Endodermal cell (in vitro differentiated cells): ENCODE results near the gene UBTFL1. TPM values are rescaled to one million over a fixed set of nuclear protein-coding genes. Genes with fewer than 3 reads are reported as not detected.

Experiments used
- DNase-seq: peaks from one replicate; pipeline ENCODE4 v3.0.0-alpha.2; 2017
- H3K27ac ChIP-seq: 2 replicates; pipeline ENCODE4 v1.5.1; 2013; ENCODE audit warnings: mild to moderate bottlenecking, low read depth, low read length, moderate library complexity
- H3K27me3 ChIP-seq: 2 replicates; pipeline ENCODE4 v1.6.1; 2013; ENCODE audit warnings: mild to moderate bottlenecking, low read length, moderate library complexity; ENCODE audit not compliant: insufficient read depth, control insufficient read depth, poor library complexity, severe bottlenecking
- H3K36me3 ChIP-seq: 2 replicates; pipeline ENCODE4 v1.7.0; 2013; ENCODE audit warnings: mild to moderate bottlenecking, low read length, moderate library complexity; ENCODE audit not compliant: control insufficient read depth, insufficient read depth
- H3K4me1 ChIP-seq: one replicate; pipeline ENCODE4 v1.7.0; 2013; ENCODE audit warnings: low read length; ENCODE audit not compliant: control insufficient read depth, insufficient read depth
- H3K4me3 ChIP-seq: 2 replicates; pipeline ENCODE4 v1.5.1; 2013; ENCODE audit warnings: mild to moderate bottlenecking, low read length, moderate library complexity
- H3K9ac ChIP-seq: 2 replicates; pipeline ENCODE4 v1.6.1; 2013; ENCODE audit warnings: mild to moderate bottlenecking, low read length, moderate library complexity; ENCODE audit not compliant: poor library complexity, severe bottlenecking; ENCODE audit errors: extremely low read depth
- H3K9me3 ChIP-seq: 2 replicates; pipeline ENCODE4 v1.6.1; 2013; ENCODE audit warnings: mild to moderate bottlenecking, low read length, moderate library complexity; ENCODE audit not compliant: control insufficient read depth
- H3K27ac Mint-ChIP-seq: 2 replicates; pipeline ENCODE4 v1.8.0; 2020; ENCODE audit warnings: mixed read lengths
- H3K27me3 Mint-ChIP-seq: 2 replicates; pipeline ENCODE4 v1.8.0; 2021; ENCODE audit warnings: mild to moderate bottlenecking, mixed read lengths; ENCODE audit not compliant: insufficient read depth
- H3K36me3 Mint-ChIP-seq: 2 replicates; pipeline ENCODE4 v1.8.0; 2020; ENCODE audit warnings: low read depth, mixed read lengths
- H3K4me1 Mint-ChIP-seq: 2 replicates; pipeline ENCODE4 v1.8.0; 2020; ENCODE audit warnings: mixed read lengths
- H3K4me3 Mint-ChIP-seq: 2 replicates; pipeline ENCODE4 v1.8.0; 2020; ENCODE audit warnings: mild to moderate bottlenecking, moderate library complexity, mixed read lengths
- H3K9me3 Mint-ChIP-seq: 2 replicates; pipeline ENCODE4 v1.8.0; 2020; ENCODE audit warnings: mild to moderate bottlenecking, mixed read lengths
- WGBS, 2 experiments: methylation state at CpG; one replicate each; pipeline versions ENCODE4 v1.1.5 to v1.1.7; 2013; ENCODE audit warnings: missing lambda C conversion rate in 2 of 2, mixed read lengths in 1 of 2; ENCODE audit not compliant: insufficient coverage in 1 of 2, insufficient read length in 1 of 2; 5-methylcytosine and 5-hydroxymethylcytosine counted together
- total RNA-seq, 2 donors: library from RNA; stranded (reverse); fragmentation: NEBNext Ultra II Directional in 1 of 2; extraction: Animal tissue kit (Norgen Biotek cat#: 25700) in 1 of 2; gene quantifications; 2 replicates in 1 of 2; 3 replicates in 1 of 2; pipeline ENCODE4 v1.2.1, GENCODE V29; 2021
- TF ChIP-seq, protein P1 (sequence below): fragments of 200-600 bp; sonication (generic); conservative IDR thresholded peaks from 2 replicates; pipeline ENCODE4 v1.5.0; 2021; ENCODE audit warnings: antibody characterized with exemption, mild to moderate bottlenecking

The UBTFL1 gene
- total RNA-seq, 2 donors from 2014 or later = not detected

DNA sequence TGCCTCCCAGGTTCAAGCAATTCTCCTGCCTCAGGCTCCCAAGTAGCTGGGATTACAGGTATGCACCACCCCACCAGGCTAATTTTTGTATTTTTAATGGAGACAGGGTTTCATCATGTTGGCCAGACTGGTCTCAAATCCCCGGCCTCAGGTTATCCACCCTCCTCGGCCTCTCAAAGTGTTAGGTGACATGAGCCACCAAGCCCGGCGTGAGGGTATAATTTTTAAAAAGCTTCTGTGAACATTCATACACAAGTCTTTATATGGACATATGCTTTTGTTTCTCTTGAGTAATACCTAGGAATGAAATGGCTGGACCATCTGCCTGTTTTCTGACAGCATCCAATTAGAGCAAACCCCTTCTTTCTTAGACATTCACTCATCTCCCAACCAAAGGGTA lies 34.4 kb downstream of the UBTFL1 start:
- H3K9ac ChIP-seq = no peak overlapping the region
- Mint-ChIP-seq H3K27me3 (no peaks in the 10 kb centered on the region), H3K4me3 (no peak overlapping the region), H3K4me1 (no peaks in the 10 kb centered on the region), H3K36me3 (no peaks in the 10 kb centered on the region), H3K9me3 (no peaks in the 10 kb centered on the region), H3K27ac (no peak overlapping the region)
- no peak overlapping the region for H3K4me3 ChIP-seq
- H3K27me3 ChIP-seq = no peaks in the 10 kb centered on the region
- TF ChIP-seq, protein P1, sequence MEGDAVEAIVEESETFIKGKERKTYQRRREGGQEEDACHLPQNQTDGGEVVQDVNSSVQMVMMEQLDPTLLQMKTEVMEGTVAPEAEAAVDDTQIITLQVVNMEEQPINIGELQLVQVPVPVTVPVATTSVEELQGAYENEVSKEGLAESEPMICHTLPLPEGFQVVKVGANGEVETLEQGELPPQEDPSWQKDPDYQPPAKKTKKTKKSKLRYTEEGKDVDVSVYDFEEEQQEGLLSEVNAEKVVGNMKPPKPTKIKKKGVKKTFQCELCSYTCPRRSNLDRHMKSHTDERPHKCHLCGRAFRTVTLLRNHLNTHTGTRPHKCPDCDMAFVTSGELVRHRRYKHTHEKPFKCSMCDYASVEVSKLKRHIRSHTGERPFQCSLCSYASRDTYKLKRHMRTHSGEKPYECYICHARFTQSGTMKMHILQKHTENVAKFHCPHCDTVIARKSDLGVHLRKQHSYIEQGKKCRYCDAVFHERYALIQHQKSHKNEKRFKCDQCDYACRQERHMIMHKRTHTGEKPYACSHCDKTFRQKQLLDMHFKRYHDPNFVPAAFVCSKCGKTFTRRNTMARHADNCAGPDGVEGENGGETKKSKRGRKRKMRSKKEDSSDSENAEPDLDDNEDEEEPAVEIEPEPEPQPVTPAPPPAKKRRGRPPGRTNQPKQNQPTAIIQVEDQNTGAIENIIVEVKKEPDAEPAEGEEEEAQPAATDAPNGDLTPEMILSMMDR = no peak
- H3K27ac ChIP-seq = no peak overlapping the region
- 95 to 96% methylated on average over 4 of the region's 4 CpGs for WGBS, 2 experiments
- H3K4me1 ChIP-seq = no peaks in the 10 kb centered on the region
- no peak for DNase-seq
- no peaks in the 10 kb centered on the region for H3K36me3 ChIP-seq
- no peaks in the 10 kb centered on the region for H3K9me3 ChIP-seq

DNA sequence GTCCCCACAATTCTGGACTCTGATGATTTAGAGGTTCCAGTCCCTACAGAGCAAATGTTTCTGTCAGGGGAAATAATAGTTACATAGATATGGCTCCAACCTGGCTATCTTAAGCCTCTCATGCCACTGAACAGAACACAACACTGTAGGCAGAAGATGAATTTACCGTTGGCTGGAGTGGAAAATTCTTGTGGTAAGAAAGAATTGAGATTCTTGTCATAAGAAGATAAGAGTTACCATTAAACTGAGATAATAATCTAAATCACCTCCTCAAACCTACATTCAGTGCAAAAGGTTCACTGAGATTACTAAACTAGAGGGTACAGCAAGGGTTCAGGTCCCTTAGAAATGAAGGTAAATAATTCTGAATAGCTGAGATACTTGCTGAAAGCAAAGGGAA lies 38.6 kb downstream of the UBTFL1 start:
- 60% methylated on average over 1 of the region's 1 CpG; no CpG with 5 or more reads in 1 of the 2 experiments for WGBS, 2 experiments
- Mint-ChIP-seq H3K4me1 (no peaks in the 10 kb centered on the region), H3K27ac (no peak overlapping the region), H3K36me3 (no peaks in the 10 kb centered on the region), H3K4me3 (no peak overlapping the region), H3K9me3 (no peaks in the 10 kb centered on the region), H3K27me3 (no peaks in the 10 kb centered on the region)
- DNase-seq = no peak
- H3K9ac ChIP-seq = no peak overlapping the region
- no peaks in the 10 kb centered on the region for H3K36me3 ChIP-seq
- no peak overlapping the region for H3K27ac ChIP-seq
- no peaks in the 10 kb centered on the region for H3K9me3 ChIP-seq
- no peaks in the 10 kb centered on the region for H3K27me3 ChIP-seq
- TF ChIP-seq, protein P1 = no peak
- H3K4me1 ChIP-seq = no peaks in the 10 kb centered on the region
- H3K4me3 ChIP-seq = no peak overlapping the region

DNA sequence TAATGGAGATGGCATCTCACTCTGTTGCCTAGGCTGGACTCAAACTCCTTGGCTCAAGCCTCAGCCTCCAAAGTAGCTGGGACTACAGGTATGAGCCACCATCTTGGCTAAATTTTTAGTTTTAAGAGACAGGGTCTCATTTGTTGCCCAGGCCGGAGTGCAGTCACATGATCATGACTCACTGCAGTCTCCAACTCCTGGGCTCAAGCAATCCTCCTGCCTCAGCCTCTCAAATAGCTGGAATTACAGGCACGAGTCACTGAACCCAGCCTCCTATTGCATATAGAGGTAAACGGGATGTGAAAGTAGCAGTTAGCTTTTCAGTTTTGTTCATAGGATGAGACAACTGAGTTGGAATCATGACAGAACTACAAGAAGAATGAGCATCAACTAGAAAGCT lies 39.2 kb downstream of the UBTFL1 start:
- H3K27me3 ChIP-seq = no peaks in the 10 kb centered on the region
- no peak overlapping the region for H3K27ac Mint-ChIP-seq
- no peak for DNase-seq
- TF ChIP-seq, protein P1 = no peak
- H3K36me3 Mint-ChIP-seq = no peaks in the 10 kb centered on the region
- 68 to 74% methylated on average over 3 of the region's 3 CpGs for WGBS, 2 experiments
- H3K4me1 ChIP-seq = no peaks in the 10 kb centered on the region
- no peak overlapping the region for H3K27ac ChIP-seq
- H3K9me3 ChIP-seq = no peaks in the 10 kb centered on the region
- H3K36me3 ChIP-seq = no peaks in the 10 kb centered on the region
- no peak overlapping the region for H3K4me3 Mint-ChIP-seq
- H3K4me3 ChIP-seq = no peak overlapping the region
- no peak overlapping the region for H3K9ac ChIP-seq
- no peaks in the 10 kb centered on the region for H3K27me3 Mint-ChIP-seq
- H3K9me3 Mint-ChIP-seq = no peaks in the 10 kb centered on the region
- H3K4me1 Mint-ChIP-seq = no peaks in the 10 kb centered on the region
